ENCODE results near the gene AAK1. TPM values are rescaled to one million over a fixed set of nuclear protein-coding genes. Genes with fewer than 3 reads are reported as not detected.

Gene AAK1
- total RNA-seq, 4 donors from 2014 or later: 28.0 to 35.5 (median 32.8) TPM

GRCh38 chr2:69582582-69583176 is 60.9 kb downstream of the AAK1 start:
- H3K4me3 ChIP-seq: no peak overlapping the region
- H3K36me3 ChIP-seq: no peaks in the 10 kb centered on the region
- no peak for DNase-seq
- intact Hi-C loops (cut with DNase I): no loop called here
- H3K27me3 ChIP-seq: no peaks in the 10 kb centered on the region
- no peak for TF ChIP-seq POLR2A (IDR thresholded peaks at IDR 0.05)
- TF ChIP-seq CTCF (IDR thresholded peaks at IDR 0.05): no peak
- peaks cover 0 to 54% (median 16%) of the 10 kb centered on the region in 3 donors for H3K4me1 ChIP-seq
- 28 to 33% methylated on average over 3 of the region's 3 CpGs for WGBS, 2 donors
- no peak overlapping the region for H3K27ac ChIP-seq
- no peaks in the 10 kb centered on the region for H3K9me3 ChIP-seq

DNA sequence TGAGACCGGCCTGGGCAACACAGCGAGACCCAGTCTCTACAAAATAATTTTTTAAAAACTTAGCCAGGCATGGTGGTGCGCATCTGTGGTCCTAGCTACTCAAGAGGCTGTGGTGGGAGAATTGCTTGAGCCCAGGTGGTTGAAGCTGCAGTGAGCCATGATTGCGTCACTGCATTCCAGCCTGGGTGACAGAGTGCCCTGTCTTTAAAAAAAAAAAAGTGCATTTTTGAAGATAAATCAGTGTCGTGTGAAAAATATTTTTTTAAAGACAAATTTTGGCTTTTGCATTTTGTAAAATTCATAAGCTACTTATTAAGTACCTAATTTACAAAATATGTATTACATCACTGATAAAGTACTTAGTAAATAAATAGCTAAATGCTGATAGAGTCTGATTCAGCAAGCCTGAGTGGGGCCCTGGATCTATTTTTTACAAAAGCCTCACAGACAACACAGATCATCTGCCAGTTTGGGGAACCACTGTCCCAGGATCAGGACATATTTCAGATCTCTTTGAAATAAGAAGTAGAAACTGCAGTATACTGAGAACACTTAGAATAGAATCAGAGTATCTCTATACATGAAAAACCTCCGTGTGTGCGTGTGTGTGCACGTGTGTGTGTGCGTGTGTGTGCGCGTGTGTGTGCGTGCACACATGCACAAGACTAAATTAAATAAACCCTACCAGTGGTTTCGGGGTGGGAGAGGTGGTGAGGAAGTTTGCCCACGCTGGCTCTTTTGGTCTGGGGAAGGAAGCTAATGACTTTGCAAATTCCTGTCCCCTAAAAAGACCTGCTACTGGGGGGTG is 61.6 kb downstream of the AAK1 start:
- no peak for TF ChIP-seq POLR2A (IDR thresholded peaks at IDR 0.05)
- TF ChIP-seq CTCF (IDR thresholded peaks at IDR 0.05): no peak
- Histone ChIP-seq H3K9me3 (no peaks in the 10 kb centered on the region), H3K36me3 (no peaks in the 10 kb centered on the region), H3K4me1 (peaks cover 0 to 59% (median 21%) of the 10 kb centered on the region in 3 donors), H3K27ac (no peak overlapping the region), H3K4me3 (no peak overlapping the region), H3K27me3 (no peaks in the 10 kb centered on the region)
- intact Hi-C loops (cut with DNase I): no loop called here
- no peak for DNase-seq
- 60 to 71% methylated on average over 14 of the region's 14 CpGs for WGBS, 2 donors

DNA sequence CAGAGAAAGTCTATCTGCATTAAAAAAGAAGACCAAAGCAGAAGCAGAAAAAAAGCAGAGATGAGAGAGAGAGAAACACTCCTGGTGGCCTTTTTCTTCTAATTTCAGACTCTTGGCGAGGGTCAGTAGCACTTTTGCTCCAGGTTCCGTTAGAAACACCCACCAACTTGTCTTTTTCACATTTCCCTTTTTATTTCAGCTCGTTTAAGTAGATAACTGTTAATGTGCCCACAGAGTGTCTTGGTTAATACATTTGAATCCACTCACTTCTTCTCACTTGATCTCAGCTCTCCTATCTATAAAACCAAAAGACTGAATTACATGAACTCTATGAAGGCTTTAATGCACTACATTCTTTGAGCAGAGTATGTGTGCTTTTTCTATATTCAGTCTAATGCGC is 63.1 kb downstream of the AAK1 start:
- intact Hi-C loops (cut with DNase I): no loop called here
- H3K4me1 ChIP-seq: peaks cover 0 to 48% (median 23%) of the 10 kb centered on the region in 3 donors
- DNase-seq: no peak
- H3K27ac ChIP-seq: no peak overlapping the region
- no peaks in the 10 kb centered on the region for H3K36me3 ChIP-seq
- WGBS, 2 donors: 85 to 86% methylated on average over 4 of the region's 4 CpGs
- H3K27me3 ChIP-seq: no peaks in the 10 kb centered on the region
- H3K9me3 ChIP-seq: no peaks in the 10 kb centered on the region
- no peak for TF ChIP-seq POLR2A (IDR thresholded peaks at IDR 0.05)
- no peak for TF ChIP-seq CTCF (IDR thresholded peaks at IDR 0.05)
- H3K4me3 ChIP-seq: no peak overlapping the region

DNA sequence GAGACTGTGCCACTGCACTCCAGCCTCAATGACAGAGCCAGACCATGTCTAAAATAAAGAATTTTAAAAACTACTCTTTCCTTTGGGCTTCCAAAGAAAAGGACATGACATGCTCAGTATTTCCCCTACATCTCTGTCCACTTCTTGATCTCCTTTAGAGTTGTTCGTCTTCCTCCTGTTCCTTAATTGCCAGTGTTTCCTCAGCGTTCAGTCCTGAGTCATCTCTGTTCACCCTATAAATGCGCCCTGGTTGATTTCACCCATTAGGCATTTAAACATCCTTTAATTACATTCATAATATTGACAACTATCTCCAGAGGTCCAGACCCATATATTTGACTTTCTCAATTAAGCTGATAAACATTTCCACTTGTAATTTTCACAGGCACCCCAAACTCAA is 64.0 kb downstream of the AAK1 start:
- DNase-seq: no peak
- WGBS, 2 donors: 57 to 72% methylated on average over 3 of the region's 3 CpGs
- no peaks in the 10 kb centered on the region for H3K36me3 ChIP-seq
- H3K27ac ChIP-seq: no peak overlapping the region
- intact Hi-C loops (cut with DNase I): no loop called here
- TF ChIP-seq CTCF (IDR thresholded peaks at IDR 0.05) (no peak), POLR2A (IDR thresholded peaks at IDR 0.05) (no peak)
- H3K9me3 ChIP-seq: no peaks in the 10 kb centered on the region
- H3K27me3 ChIP-seq: no peaks in the 10 kb centered on the region
- peaks cover 0 to 46% (median 23%) of the 10 kb centered on the region in 3 donors for H3K4me1 ChIP-seq
- H3K4me3 ChIP-seq: no peak overlapping the region

- no peak overlapping the region for H3K27ac ChIP-seq
- no peaks in the 10 kb centered on the region for H3K27me3 ChIP-seq
- DNase-seq: no peak
- no peak for TF ChIP-seq POLR2A (IDR thresholded peaks at IDR 0.05)
- TF ChIP-seq CTCF (IDR thresholded peaks at IDR 0.05): no peak
- no peaks in the 10 kb centered on the region for H3K36me3 ChIP-seq
- WGBS, 2 donors: 86 to 92% methylated on average over 2 of the region's 2 CpGs
- no peak overlapping the region for H3K4me3 ChIP-seq
- no peaks in the 10 kb centered on the region for H3K9me3 ChIP-seq
- peaks cover 0 to 39% (median 21%) of the 10 kb centered on the region in 3 donors for H3K4me1 ChIP-seq
- intact Hi-C loops (cut with DNase I): no loop called here
Measured at GRCh38 chr2:69578198-69578540, 65.4 kb downstream of the AAK1 start.

Data from esophagus squamous epithelium (tissue), 5 donors.